DOHH2 (cell line): ENCODE data around the gene NDUFS3.

Experiments used
- CTCF ChIP-seq: fragments of 200-600 bp; sonication (generic); IDR thresholded peaks from one replicate; pipeline ENCODE4 v1.5.1; 2014; ENCODE audit warnings: antibody characterized with exemption, mild to moderate bottlenecking, low read depth, low read length; ENCODE audit not compliant: poor library complexity, severe bottlenecking
- EZH2phosphoT487 ChIP-seq: fragments of 200-600 bp; sonication (generic); IDR thresholded peaks from 2 replicates; pipeline ENCODE4 v1.6.1; 2017; ENCODE audit warnings: borderline replicate concordance, mild to moderate bottlenecking, antibody characterized with exemption, low read length, moderate library complexity, mixed read lengths

GRCh38 chr11:47541070-47541469 is 37.8 kb upstream of the NDUFS3 start:
- TF ChIP-seq CTCF (no peak), EZH2phosphoT487 (no peak)
